ENCODE results near the gene PIK3R2. TPM values are rescaled to one million over a fixed set of nuclear protein-coding genes. Genes with fewer than 3 reads are reported as not detected.

Gene PIK3R2
- total RNA-seq, 1 experiment from 2014 or later: 37.6 TPM

DNA sequence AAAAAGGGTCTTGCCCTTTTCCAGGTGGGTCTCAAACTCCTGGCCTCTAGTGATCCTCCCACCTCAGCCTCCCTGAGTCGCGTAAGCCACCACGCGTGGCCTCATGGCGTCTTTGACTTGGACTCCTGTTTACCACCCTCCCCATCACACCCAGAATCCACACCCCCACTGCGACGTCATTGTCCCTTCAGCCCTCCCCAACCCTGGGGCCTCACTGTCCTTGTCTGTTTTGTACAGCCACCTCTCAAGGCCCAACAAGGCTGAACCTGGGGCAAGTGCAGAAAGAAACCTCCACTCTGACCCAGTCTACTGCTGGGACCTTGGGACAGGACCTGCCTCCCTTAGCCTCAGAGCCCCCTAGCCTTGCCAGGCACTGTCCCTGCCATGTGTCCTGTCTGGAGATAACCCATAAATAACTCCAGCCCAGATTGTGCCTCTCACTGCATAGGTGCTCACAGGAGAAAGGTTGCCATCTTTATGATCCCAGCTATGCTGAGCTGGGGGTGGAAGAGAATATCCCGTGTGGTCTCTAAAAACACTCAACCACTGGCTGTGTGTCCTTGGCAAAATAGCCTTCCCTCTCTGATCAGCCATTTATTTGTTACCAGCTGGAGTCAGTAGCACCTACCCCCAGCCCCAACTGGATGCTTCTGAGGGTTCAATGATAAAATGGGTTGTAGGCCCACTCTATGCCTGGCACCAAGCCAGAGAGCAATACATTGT lies 18.8 kb downstream of the PIK3R2 start:
- no peak for DNase-seq (ENCODE audit: low read depth, low spot score)
- no TSS peak for BruUV-seq (replicated peaks)
- ChIA-PET CTCF (interaction anchor here (0.6 kb wide), 1 partner anchor 30 kb away, joined by 5 read pairs; no protein-coding TSS in a partner anchor), POLR2A (interaction anchor here (0.9 kb wide), 1 partner anchor 10 kb away, joined by 10 read pairs; no protein-coding TSS in a partner anchor)
- in situ Hi-C loops (cut with HindIII; ENCODE audit: low pct_unique_long_range_greater_than_20kb, low sequenced_read_pairs): no loop called here
- ATAC-seq: no peak
- Histone ChIP-seq H3K4me1 (ENCODE audit: control insufficient read depth, insufficient read depth, low read length) (peaks cover 6% of the 10 kb centered on the region; the same call in 1 of the 2 replicates), H3K27ac (ENCODE audit: low read length) (no peak overlapping the region), H3K27me3 (ENCODE audit: control insufficient read depth, insufficient read depth, low read length) (no peaks in the 10 kb centered on the region), H3K36me3 (ENCODE audit: control insufficient read depth, insufficient read depth, low read length) (no peaks in the 10 kb centered on the region), H3K4me3 (ENCODE audit: low read depth in 2 of 2, low read length in 2 of 2) (no peak overlapping the region), H3K9me3 (ENCODE audit: control insufficient read depth, insufficient read depth, low read depth, low read length) (no peaks in the 10 kb centered on the region)
- peak; percentile 35; the same call in 1 of the 2 replicates for TF ChIP-seq POLR2AphosphoS5 (IDR thresholded peaks at IDR 0.05; ENCODE audit: low read depth, low read length)
- no peak for TF ChIP-seq SIN3A (IDR thresholded peaks at IDR 0.05; ENCODE audit: borderline replicate concordance, insufficient read depth, low read depth, low read length)
- intact Hi-C loops (cut with micrococcal nuclease; ENCODE audit: unreplicated experiment): no loop called here

DNA sequence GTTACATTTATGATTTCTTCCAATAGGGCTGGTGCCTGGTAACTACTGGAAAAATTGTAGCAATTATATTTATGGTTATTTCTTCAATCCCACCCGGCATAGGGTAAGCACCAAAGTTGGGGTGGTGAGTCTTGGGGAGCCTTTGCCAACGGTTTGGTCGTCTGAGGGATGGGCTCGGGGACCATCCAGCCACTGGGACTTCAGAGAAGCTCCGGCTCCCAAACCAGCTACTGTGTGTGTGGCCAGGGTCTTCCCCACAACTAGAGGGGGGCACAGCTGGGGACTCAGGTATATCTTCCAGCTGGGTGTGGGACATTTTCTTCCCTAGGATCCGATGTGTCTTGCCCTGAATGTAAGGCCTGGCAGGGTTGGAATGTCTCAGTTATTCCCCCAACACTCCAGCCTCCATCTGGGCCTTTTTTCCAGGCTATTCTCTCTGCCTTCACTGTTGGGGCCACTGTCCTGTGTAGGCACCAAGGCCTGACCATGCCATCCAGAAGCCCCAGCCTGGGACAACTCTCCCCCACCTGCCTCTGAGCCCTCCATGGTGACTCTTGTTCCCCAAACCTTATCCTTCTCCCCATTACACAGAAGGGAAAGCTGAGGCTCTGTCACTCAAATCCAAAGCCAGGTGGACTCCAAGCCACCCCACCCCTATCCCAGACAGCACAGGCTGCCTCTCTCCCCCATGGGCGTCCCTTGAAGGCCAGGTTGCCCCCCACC lies 19.5 kb downstream of the PIK3R2 start:
- ATAC-seq (no peak), DNase-seq (ENCODE audit: low read depth, low spot score) (no peak)
- peaks cover 6% of the 10 kb centered on the region; the same call in 1 of the 2 replicates for H3K4me1 ChIP-seq (ENCODE audit: control insufficient read depth, insufficient read depth, low read length)
- no peaks in the 10 kb centered on the region for H3K9me3 ChIP-seq (ENCODE audit: control insufficient read depth, insufficient read depth, low read depth, low read length)
- no peaks in the 10 kb centered on the region for H3K27me3 ChIP-seq (ENCODE audit: control insufficient read depth, insufficient read depth, low read length)
- TF ChIP-seq, protein P1, sequence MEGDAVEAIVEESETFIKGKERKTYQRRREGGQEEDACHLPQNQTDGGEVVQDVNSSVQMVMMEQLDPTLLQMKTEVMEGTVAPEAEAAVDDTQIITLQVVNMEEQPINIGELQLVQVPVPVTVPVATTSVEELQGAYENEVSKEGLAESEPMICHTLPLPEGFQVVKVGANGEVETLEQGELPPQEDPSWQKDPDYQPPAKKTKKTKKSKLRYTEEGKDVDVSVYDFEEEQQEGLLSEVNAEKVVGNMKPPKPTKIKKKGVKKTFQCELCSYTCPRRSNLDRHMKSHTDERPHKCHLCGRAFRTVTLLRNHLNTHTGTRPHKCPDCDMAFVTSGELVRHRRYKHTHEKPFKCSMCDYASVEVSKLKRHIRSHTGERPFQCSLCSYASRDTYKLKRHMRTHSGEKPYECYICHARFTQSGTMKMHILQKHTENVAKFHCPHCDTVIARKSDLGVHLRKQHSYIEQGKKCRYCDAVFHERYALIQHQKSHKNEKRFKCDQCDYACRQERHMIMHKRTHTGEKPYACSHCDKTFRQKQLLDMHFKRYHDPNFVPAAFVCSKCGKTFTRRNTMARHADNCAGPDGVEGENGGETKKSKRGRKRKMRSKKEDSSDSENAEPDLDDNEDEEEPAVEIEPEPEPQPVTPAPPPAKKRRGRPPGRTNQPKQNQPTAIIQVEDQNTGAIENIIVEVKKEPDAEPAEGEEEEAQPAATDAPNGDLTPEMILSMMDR (IDR thresholded peaks at IDR 0.05): no peak
- 0 out of 2 replicates have a peak, but pooled peaks have one; percentile 24 for TF ChIP-seq POLR2AphosphoS5 (IDR thresholded peaks at IDR 0.05; ENCODE audit: low read depth, low read length)
- intact Hi-C loops (cut with micrococcal nuclease; ENCODE audit: unreplicated experiment): no loop called here
- no peak overlapping the region for H3K27ac ChIP-seq (ENCODE audit: low read length)
- POLR2A ChIA-PET: no interaction called here
- BruUV-seq (replicated peaks): no TSS peak
- H3K4me3 ChIP-seq (ENCODE audit: low read depth in 2 of 2, low read length in 2 of 2): no peak overlapping the region
- in situ Hi-C loops (cut with HindIII; ENCODE audit: low pct_unique_long_range_greater_than_20kb, low sequenced_read_pairs): no loop called here
- no peaks in the 10 kb centered on the region for H3K36me3 ChIP-seq (ENCODE audit: control insufficient read depth, insufficient read depth, low read length)
- CTCF ChIA-PET: interaction anchor here (0.6 kb wide), 1 partner anchor 31 kb away, joined by 5 read pairs; no protein-coding TSS in a partner anchor

DNA sequence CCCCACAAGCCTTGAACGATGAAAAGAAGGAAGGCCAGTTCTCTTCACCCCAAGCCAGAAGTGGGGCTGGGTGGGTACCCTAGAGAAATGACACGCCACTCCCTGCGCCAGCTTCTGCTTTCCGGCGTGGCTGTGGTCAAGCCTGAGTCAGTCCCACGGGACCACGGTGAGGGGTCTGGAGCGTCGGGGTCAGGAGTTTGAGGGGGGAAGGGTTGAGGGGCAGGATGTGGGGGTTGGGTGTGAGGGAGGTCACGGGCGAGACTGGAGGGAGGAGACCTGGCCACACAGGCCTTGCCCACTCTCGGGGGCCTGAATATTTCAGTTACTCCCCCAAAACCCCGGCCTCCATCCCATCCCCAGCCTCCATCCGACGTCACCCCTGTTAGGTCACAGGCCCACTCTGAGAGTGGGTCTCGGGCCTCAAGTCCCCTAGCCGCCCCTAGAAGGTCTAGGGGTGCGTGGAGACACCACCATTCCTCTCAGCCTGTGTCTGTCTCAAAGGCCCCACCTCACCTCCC lies 20.1 kb downstream of the PIK3R2 start:
- ATAC-seq: no peak; the same call in 1 of the 2 replicates
- POLR2A ChIA-PET: no interaction called here
- Histone ChIP-seq H3K27ac (ENCODE audit: low read length) (peak overlapping the region; percentile 44), H3K27me3 (ENCODE audit: control insufficient read depth, insufficient read depth, low read length) (no peaks in the 10 kb centered on the region), H3K4me1 (ENCODE audit: control insufficient read depth, insufficient read depth, low read length) (peaks cover 6% of the 10 kb centered on the region; the same call in 1 of the 2 replicates), H3K9me3 (ENCODE audit: control insufficient read depth, insufficient read depth, low read depth, low read length) (no peaks in the 10 kb centered on the region), H3K4me3 (ENCODE audit: low read depth in 2 of 2, low read length in 2 of 2) (peak overlapping the region; percentile 64 to 76; a peak in 3 of 4 replicates), H3K36me3 (ENCODE audit: control insufficient read depth, insufficient read depth, low read length) (no peaks in the 10 kb centered on the region)
- BruUV-seq (replicated peaks): no TSS peak
- in situ Hi-C loops (cut with HindIII; ENCODE audit: low pct_unique_long_range_greater_than_20kb, low sequenced_read_pairs): no loop called here
- intact Hi-C loops (cut with micrococcal nuclease; ENCODE audit: unreplicated experiment): no loop called here
- CTCF ChIA-PET: no interaction called here
- TF ChIP-seq, protein P1 (IDR thresholded peaks at IDR 0.05): no peak
- TF ChIP-seq, protein P2, sequence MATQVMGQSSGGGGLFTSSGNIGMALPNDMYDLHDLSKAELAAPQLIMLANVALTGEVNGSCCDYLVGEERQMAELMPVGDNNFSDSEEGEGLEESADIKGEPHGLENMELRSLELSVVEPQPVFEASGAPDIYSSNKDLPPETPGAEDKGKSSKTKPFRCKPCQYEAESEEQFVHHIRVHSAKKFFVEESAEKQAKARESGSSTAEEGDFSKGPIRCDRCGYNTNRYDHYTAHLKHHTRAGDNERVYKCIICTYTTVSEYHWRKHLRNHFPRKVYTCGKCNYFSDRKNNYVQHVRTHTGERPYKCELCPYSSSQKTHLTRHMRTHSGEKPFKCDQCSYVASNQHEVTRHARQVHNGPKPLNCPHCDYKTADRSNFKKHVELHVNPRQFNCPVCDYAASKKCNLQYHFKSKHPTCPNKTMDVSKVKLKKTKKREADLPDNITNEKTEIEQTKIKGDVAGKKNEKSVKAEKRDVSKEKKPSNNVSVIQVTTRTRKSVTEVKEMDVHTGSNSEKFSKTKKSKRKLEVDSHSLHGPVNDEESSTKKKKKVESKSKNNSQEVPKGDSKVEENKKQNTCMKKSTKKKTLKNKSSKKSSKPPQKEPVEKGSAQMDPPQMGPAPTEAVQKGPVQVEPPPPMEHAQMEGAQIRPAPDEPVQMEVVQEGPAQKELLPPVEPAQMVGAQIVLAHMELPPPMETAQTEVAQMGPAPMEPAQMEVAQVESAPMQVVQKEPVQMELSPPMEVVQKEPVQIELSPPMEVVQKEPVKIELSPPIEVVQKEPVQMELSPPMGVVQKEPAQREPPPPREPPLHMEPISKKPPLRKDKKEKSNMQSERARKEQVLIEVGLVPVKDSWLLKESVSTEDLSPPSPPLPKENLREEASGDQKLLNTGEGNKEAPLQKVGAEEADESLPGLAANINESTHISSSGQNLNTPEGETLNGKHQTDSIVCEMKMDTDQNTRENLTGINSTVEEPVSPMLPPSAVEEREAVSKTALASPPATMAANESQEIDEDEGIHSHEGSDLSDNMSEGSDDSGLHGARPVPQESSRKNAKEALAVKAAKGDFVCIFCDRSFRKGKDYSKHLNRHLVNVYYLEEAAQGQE (IDR thresholded peaks at IDR 0.05; ENCODE audit: insufficient read depth in 1 of 2, low read depth in 2 of 2, low read length in 1 of 2): no peak
- no peak for DNase-seq (ENCODE audit: low read depth, low spot score)

Measured in Panc1 (cell line).